A673 (cell line): ENCODE results near the gene ASB5. TPM values are rescaled to one million over a fixed set of nuclear protein-coding genes. Genes with fewer than 3 reads are reported as not detected.
"Not testable (repeated sequence)": the region's sequence is repeated elsewhere in the genome, so short reads cannot be mapped to it uniquely, and the experiment has no call there.

ENCODE experiments used
- BruUV-seq: library from RNA; stranded (reverse); fragments of 400-500 nt; replicated peaks from 2 replicates; lab custom pipeline; 2021; lab: Mats Ljungman, UMichigan
- CTCF ChIA-PET: fragments of 300-600 bp; sonication (Branson Sonifier 250); formaldehyde crosslinking; loops from one replicate; lab custom pipeline; 2022; ENCODE audit warnings: antibody characterized with exemption; lab: Charles Lee
- POLR2A ChIA-PET: fragments of 300-600 bp; sonication (Branson Sonifier 250); formaldehyde crosslinking; loops from one replicate; lab custom pipeline; 2022; ENCODE audit warnings: antibody characterized with exemption; ENCODE audit not compliant: low non-redundant PET; lab: Charles Lee
- DNase-seq: peaks from one replicate; pipeline ENCODE4 v3.0.0-alpha.2; 2015; ENCODE audit warnings: low spot score
- H3K27ac ChIP-seq: fragments of 200-600 bp; sonication (generic); 2 replicates; pipeline ENCODE4 v1.5.1; 2016; ENCODE audit warnings: mixed run types, low read depth, mild to moderate bottlenecking, mixed read lengths, antibody characterized with exemption, low read length; ENCODE audit not compliant: poor library complexity, severe bottlenecking
- H3K27me3 ChIP-seq: fragments of 200-600 bp; sonication (generic); replicated peaks from 2 replicates; pipeline ENCODE4 v1.6.1; 2017; ENCODE audit warnings: mixed run types, low read depth, mild to moderate bottlenecking, mixed read lengths, antibody characterized with exemption, low read length; ENCODE audit not compliant: insufficient read depth, poor library complexity
- H3K36me3 ChIP-seq: fragments of 200-600 bp; sonication (generic); 2 replicates; pipeline ENCODE4 v1.6.1; 2016; ENCODE audit warnings: mixed run types, mild to moderate bottlenecking, mixed read lengths, antibody characterized with exemption, low read length; ENCODE audit not compliant: insufficient read depth, poor library complexity, severe bottlenecking
- H3K4me1 ChIP-seq: fragments of 200-600 bp; sonication (generic); 2 replicates; pipeline ENCODE4 v1.6.1; 2017; ENCODE audit warnings: mixed run types, mild to moderate bottlenecking, mixed read lengths, antibody characterized with exemption, low read length; ENCODE audit not compliant: insufficient read depth, poor library complexity, severe bottlenecking
- H3K4me3 ChIP-seq: fragments of 200-600 bp; sonication (generic); 2 replicates; pipeline ENCODE4 v1.5.1; 2016; ENCODE audit warnings: low read depth, mixed run types, mild to moderate bottlenecking, mixed read lengths, low read length; ENCODE audit not compliant: poor library complexity, severe bottlenecking
- H3K9me3 ChIP-seq: fragments of 200-600 bp; sonication (generic); 2 replicates; pipeline ENCODE4 v1.6.1; 2016; ENCODE audit warnings: mixed run types, low read depth, mild to moderate bottlenecking, mixed read lengths, antibody characterized with exemption, low read length; ENCODE audit not compliant: poor library complexity, severe bottlenecking
- CTCF ChIP-seq: fragments of 300-800, 200-600 bp; sonication (generic); conservative IDR thresholded peaks from 2 replicates; pipeline ENCODE4 v1.5.1; 2017; ENCODE audit warnings: low read depth, mild to moderate bottlenecking, antibody characterized with exemption, low read length, moderate library complexity, mixed read lengths
- EZH2 ChIP-seq: fragments of 200-600 bp; sonication (generic); IDR thresholded peaks from 2 replicates; pipeline ENCODE4 v1.6.1; 2017; ENCODE audit warnings: borderline replicate concordance, low read depth, mild to moderate bottlenecking, mixed read lengths, antibody characterized with exemption, low read length; ENCODE audit not compliant: poor library complexity, severe bottlenecking
- intact Hi-C: fragments of 100-400 bp; cut with micrococcal nuclease; formaldehyde crosslinking; loops from one replicate; pipeline ENCODE4 v1.10.0; 2022; ENCODE audit not compliant: unreplicated experiment
- total RNA-seq: library from RNA; stranded (reverse); gene quantifications from 2 replicates; pipeline ENCODE4 v1.2.3, GENCODE V29; 2021

Gene ASB5
- total RNA-seq, 1 experiment from 2014 or later: not detected

- H3K27ac ChIP-seq: no peak overlapping the region
- CTCF ChIA-PET: no interaction called here
- no peak overlapping the region for H3K4me3 ChIP-seq
- TF ChIP-seq EZH2: no peak
- intact Hi-C loops: no loop called here
- no peak for DNase-seq
- no peaks in the 10 kb centered on the region for H3K27me3 ChIP-seq
- no peaks in the 10 kb centered on the region for H3K4me1 ChIP-seq
- H3K9me3 ChIP-seq: no peaks in the 10 kb centered on the region
- H3K36me3 ChIP-seq: no peaks in the 10 kb centered on the region
- no TSS peak for BruUV-seq
- POLR2A ChIA-PET: no interaction called here
Observed at GRCh38 chr4:176222149-176222548, 46.9 kb downstream of the ASB5 start.

- no peak for TF ChIP-seq EZH2
- TF ChIP-seq CTCF: no peak
- no peaks in the 10 kb centered on the region for H3K4me1 ChIP-seq
- H3K27ac ChIP-seq: no peak overlapping the region
- no peak for DNase-seq
- intact Hi-C loops: no loop called here
- no TSS peak for BruUV-seq
- no peak overlapping the region for H3K4me3 ChIP-seq
- no peaks in the 10 kb centered on the region for H3K9me3 ChIP-seq
- no peaks in the 10 kb centered on the region for H3K36me3 ChIP-seq
- CTCF ChIA-PET: no interaction called here
- POLR2A ChIA-PET: no interaction called here
- H3K27me3 ChIP-seq: no peaks in the 10 kb centered on the region
Observed at GRCh38 chr4:176217510-176217909, 51.5 kb downstream of the ASB5 start.

- BruUV-seq, H3K36me3 ChIP-seq, DNase-seq, H3K4me3 ChIP-seq, POLR2A ChIA-PET, intact Hi-C loops, CTCF ChIA-PET, H3K27ac ChIP-seq, H3K4me1 ChIP-seq, H3K27me3 ChIP-seq, H3K9me3 ChIP-seq: not testable (repeated sequence)
Observed at GRCh38 chr4:176212351-176212750, 56.7 kb downstream of the ASB5 start.

GRCh38 chr4:176210579-176211296 is 58.3 kb downstream of the ASB5 start:
- intact Hi-C loops: no loop called here
- no peak overlapping the region for H3K27ac ChIP-seq
- H3K4me1 ChIP-seq: no peaks in the 10 kb centered on the region
- DNase-seq: no peak
- no TSS peak for BruUV-seq
- no peaks in the 10 kb centered on the region for H3K27me3 ChIP-seq
- H3K9me3 ChIP-seq: no peaks in the 10 kb centered on the region
- no peak overlapping the region for H3K4me3 ChIP-seq
- no peak for TF ChIP-seq EZH2
- no peak for TF ChIP-seq CTCF
- ChIA-PET CTCF (no interaction called here), POLR2A (no interaction called here)
- H3K36me3 ChIP-seq: no peaks in the 10 kb centered on the region
